UCSD-AML1 (cell line): ENCODE data around the gene TWIST2.

Experiments used
- DNase-seq: peaks from one replicate; lab custom pipeline; 2025; ENCODE audit not compliant: unreplicated experiment; lab: John Stamatoyannopoulos, UW

Gene TWIST2

DNA sequence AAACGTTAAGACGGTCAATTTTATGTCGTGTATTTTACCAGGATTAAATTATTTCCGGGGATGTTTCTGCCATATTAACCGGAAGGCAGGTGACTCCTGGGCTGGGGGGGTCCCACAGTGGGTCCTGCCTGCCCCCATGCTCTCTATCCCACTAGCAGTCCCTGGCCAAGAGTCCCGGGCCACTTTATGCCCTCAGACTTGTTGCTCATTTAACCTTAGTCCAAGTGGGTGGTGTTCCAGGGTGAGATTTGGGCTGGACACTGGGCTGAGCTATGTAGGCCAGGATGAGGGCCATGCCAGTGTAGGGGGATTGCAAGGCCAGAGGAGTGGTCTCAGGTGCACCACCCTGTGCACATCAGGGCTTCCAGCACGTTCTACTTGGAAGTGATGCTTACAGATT, 24.1 kb downstream of the TWIST2 start:
- DNase-seq, result no peak

DNA sequence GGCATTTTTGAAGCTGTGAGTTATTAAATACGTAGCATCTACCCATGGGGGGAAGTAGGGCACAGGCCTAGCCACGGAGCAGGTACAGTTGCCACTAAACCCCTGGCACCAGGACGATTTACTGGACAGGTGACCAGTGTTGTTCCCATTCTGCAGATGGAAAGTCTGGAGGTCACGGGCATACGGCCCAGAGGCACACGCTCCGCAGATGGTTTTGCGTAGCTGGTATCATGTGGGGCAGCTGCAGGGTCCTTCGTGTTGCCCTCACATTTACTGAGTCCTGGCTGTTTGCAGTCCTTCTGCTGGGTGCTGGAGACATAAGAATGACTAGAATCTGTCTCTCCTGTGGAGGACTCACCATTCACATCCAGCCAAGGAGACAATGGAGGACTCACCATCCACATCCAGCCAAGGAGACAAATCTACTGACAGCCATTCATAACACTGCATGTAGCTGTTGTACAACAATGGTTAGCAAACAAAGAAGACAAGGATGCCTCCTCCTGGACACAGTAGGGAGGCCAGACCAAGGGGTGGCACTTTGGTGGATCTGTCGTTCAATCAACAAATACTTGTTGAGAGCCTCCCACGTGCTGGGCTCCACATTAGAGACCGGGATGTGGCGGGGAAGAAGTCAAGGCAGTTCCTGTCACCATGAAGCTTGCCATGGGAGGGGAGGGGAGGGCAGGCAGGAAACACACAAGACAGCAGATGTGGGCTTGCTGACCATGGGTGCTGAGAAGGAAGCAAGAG, 24.9 kb downstream of the TWIST2 start:
- DNase-seq, result no peak

DNA sequence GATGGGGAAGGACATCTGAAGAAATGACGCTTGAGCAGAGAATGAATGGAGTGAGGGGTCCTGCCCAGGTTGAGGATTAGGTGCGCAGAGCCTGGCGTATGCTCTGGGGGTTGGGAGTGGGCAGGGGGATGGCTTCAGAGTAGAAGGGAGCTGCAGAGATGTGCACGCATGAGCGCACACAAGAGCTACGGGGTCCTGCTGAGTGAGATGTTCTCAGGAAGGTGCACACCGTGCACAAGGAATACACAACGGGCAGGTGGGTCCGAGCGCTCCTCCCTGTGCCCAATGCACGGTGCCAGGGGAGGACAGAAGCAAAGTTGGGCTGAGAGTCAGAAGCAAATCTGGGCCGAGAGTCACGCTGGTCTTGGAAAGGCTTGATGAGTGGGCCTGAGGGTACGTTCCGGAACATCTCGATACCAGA, 25.5 kb downstream of the TWIST2 start:
- no peak for DNase-seq

DNA sequence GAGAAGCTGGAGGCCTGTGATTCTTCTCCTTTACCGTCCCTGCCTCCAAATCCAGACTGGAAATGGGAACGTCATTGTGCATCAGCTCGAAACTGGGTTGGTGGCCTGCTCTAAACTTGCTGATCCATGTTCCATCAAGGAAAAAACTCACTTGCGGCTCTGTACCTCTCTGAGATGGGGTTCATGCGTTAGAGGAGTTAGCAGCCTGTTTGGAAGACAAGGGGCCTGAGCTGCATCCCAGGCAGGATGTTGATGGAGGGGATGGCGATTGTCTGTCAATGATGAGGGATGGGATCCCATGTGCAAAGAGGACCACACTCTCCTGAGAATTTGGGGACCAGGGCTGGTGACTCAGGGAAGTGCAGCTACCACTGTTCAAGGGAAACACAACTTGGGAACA, 26.0 kb downstream of the TWIST2 start:
- DNase-seq, result no peak

DNA sequence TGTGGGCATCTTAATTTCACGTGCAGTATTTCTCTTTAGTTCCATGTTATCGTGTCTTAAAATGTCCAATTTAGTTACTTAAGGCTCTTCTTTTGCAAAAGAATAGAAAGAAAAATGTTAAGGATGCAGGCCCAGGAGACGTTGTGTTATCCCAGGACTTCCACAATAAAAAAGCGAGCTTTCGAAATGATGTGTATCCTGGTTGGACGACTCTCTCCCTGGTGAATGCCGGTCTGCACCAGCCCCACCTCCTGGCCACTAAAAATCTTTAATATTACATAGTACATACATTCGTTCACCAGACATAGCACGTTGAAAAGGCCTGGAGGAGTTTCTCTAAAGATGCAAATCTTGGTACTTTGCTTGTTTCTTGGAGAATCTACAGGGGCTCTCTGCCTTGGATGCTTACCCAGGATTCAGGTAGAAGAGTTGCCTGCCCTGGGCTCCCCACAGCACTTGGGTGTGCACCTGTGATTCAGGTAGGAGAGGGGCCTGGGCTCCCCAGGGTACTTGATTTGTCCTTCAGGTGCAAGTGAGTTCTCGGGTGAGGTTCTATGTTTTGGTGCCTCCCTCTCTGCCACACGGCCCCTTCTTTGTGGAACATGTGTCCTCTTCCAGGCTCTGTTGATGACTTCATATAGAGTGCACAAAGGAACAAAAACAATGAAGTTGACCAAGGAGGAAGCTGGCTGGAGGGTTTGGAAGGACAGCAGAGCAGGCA, 26.6 kb downstream of the TWIST2 start:
- no peak for DNase-seq

DNA sequence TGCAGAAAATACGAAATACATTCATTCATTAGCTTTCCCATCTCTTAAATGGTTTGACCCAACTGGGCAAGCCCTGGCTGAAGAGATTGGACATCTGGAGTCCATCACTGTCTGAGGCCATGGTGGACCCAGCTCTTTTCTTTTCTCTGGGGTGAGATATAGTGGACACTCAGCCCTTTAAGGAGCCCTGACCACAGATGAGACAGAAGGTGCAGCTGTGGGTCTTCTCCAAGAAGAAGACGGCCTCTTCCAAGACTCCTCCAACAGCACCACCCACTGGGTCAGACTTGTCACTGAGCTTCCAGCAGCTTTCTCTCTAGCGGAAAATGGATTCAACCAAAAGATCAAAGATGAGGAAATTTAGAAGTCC, 27.2 kb downstream of the TWIST2 start:
- no peak for DNase-seq

DNA sequence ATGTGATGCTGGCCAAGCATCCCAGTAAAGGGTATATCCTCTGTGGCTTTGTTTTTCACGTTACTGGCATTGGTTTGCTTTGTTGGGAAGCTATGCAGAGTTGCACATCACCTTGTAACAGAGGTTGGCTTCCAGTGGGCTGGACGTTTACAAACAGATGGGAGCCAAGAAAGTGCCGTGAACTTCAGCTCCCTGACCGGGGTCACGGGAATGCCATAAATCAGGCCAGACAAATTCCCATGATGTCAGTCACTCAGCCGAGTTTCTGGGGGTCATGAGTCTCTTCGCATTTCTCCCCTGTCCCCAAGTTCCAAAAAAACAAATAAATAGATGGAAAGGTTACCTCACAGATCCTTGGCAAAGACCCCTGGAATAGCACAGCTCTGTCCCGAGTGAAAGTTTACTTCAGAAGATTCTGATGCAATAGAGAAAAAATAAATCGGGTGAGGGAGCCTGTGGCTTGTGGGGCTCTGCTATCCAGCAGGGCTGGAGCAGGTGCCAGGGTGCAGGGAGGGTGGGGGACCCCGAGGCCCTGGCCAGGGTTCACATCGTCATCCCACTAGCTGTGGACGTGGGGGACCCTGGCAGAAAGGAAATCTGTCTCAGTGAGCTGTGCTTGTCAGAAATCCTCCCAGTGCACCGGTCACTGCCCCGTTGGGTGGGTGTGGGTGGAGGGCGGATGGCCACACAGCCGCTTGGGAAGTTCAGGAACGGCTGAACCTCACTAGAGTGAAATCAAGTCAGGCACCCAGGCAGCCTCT, 27.8 kb downstream of the TWIST2 start:
- DNase-seq, result no peak

DNA sequence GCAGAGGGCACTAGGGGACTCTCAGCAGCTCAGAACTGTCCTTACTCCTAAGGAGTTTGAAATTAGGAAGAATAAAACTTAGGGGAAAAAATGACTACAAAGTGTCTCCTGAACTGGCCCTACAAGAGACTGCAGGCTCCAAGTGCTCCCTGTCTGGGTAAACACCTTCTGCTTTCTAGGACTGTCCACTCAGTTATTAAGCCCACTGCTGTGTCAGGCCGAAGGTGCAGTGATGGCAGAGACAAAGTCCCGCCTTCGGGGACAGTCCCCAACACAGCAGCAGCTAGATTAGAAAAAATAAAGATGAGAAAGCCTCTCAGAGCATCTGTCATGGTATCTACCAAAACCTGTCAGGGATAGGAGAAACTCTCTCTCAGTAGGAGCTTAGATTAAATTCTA, 28.3 kb downstream of the TWIST2 start:
- DNase-seq, result no peak

DNA sequence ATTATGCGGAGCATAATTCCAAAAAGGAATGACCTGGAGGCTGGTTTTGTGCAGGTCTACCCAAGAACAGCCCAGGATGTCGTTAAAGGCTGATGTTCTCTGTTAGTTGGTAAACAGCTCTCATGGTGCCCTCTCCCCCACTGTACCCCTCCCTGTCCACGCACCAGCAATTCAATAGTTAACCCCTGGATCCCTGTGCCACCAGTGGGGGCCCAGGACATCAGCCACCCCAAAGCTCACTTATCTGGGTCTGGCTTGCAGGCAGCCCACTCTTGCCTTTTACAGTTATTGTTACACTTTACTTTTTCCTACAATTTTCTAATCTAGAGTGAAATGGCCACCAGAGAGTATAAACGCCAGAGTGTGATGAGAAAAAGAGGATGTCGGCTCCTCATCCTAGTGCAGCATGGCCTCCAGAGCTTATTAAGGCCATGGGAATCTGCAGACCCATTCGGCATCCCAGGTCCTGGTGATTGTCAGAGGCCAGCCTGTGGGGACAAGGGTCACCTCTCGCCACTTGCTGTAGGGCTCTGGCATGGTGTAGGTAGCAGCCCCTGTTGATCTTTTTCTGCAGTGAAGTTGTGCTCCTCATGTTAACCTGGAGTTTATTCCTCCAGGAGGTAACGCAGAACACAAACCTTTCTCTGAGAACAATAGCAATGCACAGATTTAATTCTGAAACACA, 30.3 kb downstream of the TWIST2 start:
- DNase-seq, result no peak

DNA sequence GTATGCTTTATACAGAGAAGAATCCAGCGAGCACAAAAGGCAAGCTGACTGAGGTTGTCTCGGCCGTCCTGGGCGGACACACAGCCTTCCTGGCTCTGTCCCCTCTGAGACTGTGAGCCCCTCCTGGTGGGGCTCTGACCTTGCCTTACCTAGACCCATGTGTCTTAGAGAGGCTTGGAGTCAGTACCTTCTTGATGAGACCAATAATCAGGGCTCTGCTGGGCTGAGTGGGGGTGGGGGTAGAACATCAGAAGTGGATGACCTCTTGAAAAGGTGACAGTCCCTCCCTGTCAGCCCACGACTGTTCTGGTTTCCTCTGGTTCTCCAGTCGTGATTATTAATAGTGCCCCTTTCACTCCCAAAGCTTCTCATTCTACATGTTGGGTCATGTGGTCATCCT, 31.2 kb downstream of the TWIST2 start:
- no peak for DNase-seq

DNA sequence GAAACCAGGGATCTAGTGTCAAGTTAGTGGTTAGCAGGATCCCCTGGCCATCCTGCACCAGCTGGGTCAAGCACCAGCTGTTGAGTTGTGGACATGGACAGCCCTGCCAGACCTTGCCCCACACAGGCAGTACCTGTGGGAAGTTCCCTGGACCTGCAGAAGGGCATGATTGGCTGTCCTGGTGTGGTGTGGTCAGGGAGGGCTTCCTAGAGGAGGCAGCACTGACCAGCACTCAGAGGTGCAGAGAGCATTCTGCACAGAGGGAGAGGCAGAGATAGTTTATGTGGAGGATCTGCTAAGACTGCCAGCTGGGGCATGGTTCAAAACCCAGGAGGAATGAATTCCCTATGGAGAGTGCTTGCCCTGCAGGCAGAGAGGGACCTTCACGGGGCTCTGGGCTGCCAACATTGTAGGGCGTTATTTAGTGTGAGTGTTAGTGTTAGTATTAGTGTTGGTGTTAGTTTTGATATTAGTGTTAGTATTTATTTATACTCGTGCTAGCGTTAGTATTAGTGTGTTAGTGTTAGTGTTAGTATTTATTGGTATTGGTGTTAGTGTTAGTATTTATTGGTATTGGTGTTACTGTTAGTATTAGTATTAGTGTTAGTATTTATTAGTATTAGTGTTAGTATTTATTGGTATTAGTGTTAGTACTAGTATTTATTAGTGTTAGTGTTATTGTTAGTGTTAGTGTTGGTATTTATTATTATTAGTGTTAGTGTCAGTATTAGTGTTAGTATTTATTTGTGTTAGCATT, 31.9 kb downstream of the TWIST2 start:
- DNase-seq, result no peak

DNA sequence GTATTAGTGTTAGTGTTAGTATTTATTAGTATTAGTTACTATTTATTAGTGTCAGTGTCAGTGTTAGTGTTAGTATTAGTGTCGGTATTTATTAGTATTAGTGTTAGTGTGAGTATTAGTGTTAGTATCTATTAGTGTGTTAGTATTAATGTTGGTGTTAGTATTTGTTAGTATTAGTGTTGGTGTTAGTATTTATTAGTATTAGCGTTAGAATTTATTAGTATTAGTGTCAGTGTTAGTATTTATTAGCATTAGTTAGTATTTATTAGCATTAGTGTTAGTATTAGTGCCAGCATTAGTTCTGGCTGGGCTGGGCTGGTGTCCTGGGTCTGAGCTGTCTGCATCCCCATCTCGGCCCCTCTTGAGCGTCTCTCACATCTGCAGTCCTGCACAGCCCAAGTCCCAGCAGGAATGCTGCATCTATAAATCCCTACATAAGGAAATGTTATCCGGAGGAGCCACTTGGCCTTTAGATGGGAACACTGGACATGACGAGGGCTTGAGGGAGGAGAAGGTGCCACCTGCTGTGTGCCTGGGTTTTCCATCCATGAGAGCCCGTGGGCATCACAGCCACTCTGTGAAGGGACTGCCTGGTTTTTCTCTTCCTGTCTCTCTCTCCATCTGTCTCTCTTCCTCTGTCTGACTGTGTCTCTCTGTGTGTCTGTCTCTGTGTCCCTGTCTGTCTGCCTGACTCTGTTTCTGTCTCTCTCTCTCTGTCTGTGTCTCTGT, 33.6 kb downstream of the TWIST2 start:
- DNase-seq, result no peak

DNA sequence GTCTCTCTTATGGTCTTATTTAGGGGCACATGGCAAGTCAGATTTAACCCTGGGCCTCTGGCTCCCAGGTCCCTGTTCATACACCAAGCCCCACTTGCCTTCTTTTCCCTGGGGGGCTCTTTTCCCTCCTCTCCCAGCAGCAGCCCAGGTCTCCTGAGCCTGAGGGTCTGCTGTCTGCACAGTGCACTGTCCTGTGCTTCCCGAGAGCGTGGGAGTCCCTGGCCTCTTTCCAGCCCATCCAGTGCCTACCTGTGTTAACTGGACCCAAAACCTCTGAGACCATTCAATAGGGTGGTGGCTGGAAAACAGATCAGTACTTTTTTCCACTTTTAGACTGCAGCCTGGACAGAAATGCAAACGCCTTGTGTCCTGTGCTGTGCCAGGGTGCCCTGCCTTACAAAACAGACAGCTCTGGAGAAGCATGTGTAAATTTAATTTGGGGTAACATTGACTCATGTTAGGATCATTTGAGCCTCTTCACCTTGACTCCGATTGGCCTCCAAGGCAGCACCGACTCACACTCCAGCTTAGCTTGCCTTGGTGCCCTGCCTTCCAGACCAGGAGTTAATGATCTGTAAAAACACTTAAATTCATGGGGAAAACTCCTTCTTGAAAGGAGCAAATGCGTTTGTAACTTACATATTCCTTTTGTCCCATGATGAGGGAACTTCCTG, 34.3 kb downstream of the TWIST2 start:
- DNase-seq, result no peak

DNA sequence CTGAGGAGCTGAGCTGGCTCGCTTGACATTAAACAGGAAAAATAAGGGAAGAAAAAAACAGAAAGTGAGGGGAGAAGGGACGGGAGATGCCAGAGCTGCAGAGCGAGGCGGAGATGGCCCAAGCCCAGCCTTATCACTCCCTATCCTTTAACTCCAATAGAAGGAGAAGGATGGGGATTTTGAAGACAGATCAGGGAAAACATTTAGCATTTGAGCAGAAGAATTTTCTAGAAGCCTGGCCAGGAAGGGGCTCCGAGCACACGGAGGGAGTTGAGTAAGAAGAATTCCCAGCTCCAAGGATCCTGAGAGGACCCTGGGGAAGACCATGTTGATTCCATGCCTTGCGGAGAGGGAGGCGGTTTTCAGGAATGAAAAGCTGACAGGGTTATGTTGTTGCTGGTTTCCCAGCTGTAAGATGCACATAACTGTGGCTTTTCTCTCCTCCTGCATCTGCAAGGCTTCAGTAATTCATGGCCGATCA, 35.6 kb downstream of the TWIST2 start:
- DNase-seq, result no peak

DNA sequence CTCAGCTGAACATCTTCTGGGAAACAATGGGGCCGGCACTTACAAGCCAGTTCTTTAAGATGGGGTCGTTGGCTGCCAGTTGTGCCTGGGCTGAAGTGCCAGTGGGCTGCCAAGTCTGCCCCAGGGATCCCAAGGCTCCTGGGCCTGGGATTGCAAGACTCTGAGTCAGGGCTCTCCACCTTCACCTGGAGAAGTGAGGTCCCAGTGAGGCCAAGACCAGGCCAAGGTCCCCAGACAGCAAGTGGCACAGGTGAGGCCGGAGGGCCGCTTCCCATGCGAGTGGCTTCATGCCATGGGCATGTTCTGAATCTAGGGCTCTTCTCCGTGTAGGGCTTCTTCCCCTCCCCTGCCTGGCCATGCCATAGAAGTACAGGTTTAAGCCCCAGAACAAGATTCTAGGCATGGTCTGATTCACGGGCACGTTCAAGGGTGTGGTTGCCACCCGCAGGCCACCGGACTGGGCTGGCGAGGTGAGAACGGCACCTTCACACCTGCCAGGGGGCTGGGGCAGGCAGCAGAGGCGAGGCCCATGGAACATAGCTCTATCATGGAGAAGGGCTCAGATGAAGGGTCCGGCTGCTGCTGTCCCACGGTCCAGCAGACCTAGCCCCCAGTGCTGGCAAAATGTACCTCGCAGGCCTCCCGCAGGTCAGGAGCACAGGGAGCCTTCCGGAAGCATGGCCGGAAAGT, 36.4 kb downstream of the TWIST2 start:
- no peak for DNase-seq

DNA sequence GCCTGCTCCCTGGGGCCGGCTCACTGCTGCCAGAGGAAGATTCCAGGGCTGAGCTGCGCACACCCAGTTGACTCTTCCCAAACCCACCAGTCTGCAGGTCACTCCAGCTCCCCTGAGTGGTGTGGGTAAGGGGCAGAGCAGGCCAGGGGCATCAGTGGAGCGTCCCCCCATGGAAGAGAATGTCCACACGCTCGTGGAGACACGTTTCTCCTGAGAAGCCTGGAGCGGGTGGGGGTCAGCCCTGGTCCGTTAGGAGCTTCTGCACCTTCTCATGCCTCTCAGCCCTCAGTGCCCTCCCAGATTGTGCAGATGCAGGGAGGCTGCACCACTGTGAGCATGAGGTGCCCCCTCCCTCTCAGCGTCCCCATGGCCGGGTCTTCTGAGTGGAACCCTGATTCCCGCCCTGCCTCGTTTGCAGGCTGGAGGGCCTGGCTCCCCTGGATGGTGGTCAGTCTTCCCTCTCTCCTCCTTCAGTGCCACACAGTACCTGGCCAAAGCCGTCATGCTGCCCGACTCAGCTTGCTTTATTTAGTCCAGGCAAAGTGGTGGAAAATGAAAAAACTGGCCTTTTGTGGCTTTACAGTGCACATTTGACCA, 37.0 kb downstream of the TWIST2 start:
- DNase-seq, result no peak

DNA sequence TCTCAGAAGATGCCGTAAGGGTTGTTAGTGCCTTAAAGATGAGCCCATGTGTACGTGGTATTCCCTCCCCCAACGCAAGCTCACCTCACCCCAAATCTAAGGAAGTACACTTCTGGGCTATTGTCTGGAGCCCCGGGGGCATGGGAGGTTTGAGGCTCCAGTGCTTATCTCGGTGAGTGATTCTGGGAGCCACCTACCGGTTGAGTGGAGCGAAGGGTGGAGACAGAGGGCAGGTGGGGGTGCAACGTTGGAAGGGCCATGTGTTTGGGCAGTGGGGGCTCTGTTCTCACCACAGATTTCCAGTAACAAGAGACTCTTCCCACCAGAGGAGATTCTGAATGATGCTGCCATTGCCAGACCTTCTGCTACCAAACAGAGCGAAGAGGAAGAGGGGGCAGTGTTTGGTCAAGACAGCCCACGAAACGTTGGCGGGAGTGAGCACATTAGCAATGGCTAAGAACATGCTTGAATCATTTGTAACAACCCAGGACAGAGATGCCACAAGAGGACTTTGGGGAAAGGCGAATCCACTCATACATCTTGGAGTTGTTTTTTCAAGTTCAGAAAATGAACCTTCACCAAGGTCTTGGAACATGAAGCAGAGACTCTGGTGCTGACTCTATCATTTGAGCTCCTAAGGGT, 38.7 kb downstream of the TWIST2 start:
- DNase-seq, result no peak

DNA sequence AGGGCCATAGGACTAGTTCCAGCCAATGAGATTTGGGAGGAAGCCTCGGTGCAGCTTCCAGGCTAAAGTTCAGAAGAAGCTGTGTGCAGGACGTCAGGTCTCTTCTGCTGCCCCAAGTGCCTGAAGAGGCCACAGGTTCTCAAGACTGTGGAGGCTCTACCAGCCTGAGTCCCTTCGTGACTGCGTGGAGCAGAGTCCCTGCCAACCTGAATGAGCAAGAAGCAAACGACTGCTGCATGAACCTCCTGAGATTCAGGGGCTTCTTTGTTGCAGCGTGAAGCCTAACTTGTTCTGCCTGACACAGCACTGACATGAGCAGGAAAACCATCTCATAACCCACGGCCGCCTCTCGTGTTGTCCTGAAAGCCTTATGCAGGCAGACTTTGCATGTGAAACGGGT, 39.7 kb downstream of the TWIST2 start:
- DNase-seq, result no peak
